GM18951 (cell line): ENCODE results near the gene MTUS2.

Experiments
- POLR2A ChIP-seq: IDR thresholded peaks from 4 replicates; pipeline ENCODE4 v1.6.1; 2011; ENCODE audit warnings: mild to moderate bottlenecking; ENCODE audit not compliant: insufficient read length, insufficient read depth; ENCODE audit errors: extremely low read depth
- in situ Hi-C: fragments of 300-500 bp; cut with MboI; formaldehyde crosslinking; loops from one replicate; pipeline ENCODE4 v1.12.0; 2022; ENCODE audit warnings: low sequenced_read_pairs, mixed read lengths, inconsistent platforms; ENCODE audit not compliant: unreplicated experiment

The MTUS2 gene

GRCh38 chr13:28826368-28826767 is 6.2 kb downstream of the MTUS2 start:
- in situ Hi-C loops = no loop called here
- no peak for TF ChIP-seq POLR2A

- in situ Hi-C loops = no loop called here
- TF ChIP-seq POLR2A = no peak
These were observed 10.4 kb downstream of the MTUS2 start for GRCh38 chr13:28830580-28830979.

GRCh38 chr13:28831117-28831516 is 11.0 kb downstream of the MTUS2 start:
- in situ Hi-C loops = no loop called here

GRCh38 chr13:28837111-28837510 is 17.0 kb downstream of the MTUS2 start:
- TF ChIP-seq POLR2A = no peak
- in situ Hi-C loops = no loop called here

More at GRCh38 chr13:28831117-28831516, 11.0 kb downstream of the MTUS2 start:
- TF ChIP-seq POLR2A = no peak

GRCh38 chr13:28843639-28844038 is 23.5 kb downstream of the MTUS2 start:
- no peak for TF ChIP-seq POLR2A
- in situ Hi-C loops = no loop called here

GRCh38 chr13:28849441-28849840 is 29.3 kb downstream of the MTUS2 start:
- TF ChIP-seq POLR2A = no peak
- in situ Hi-C loops = no loop called here

- in situ Hi-C loops = no loop called here
- TF ChIP-seq POLR2A = no peak
These were observed 30.1 kb downstream of the MTUS2 start for GRCh38 chr13:28850226-28850625.

GRCh38 chr13:28851422-28851821 is 31.3 kb downstream of the MTUS2 start:
- TF ChIP-seq POLR2A = no peak
- in situ Hi-C loops = no loop called here

GRCh38 chr13:28854657-28855056 is 34.5 kb downstream of the MTUS2 start:
- in situ Hi-C loops = no loop called here
- no peak for TF ChIP-seq POLR2A

GRCh38 chr13:28856287-28856686 is 36.1 kb downstream of the MTUS2 start:
- no peak for TF ChIP-seq POLR2A
- in situ Hi-C loops = no loop called here

GRCh38 chr13:28859069-28859468 is 38.9 kb downstream of the MTUS2 start:
- no peak for TF ChIP-seq POLR2A
- in situ Hi-C loops = no loop called here

GRCh38 chr13:28859717-28860116 is 39.6 kb downstream of the MTUS2 start:
- in situ Hi-C loops = no loop called here
- TF ChIP-seq POLR2A = no peak

- in situ Hi-C loops = no loop called here
- no peak for TF ChIP-seq POLR2A
These were observed 44.4 kb downstream of the MTUS2 start for GRCh38 chr13:28864544-28864943.

- in situ Hi-C loops = no loop called here
These were observed 45.1 kb downstream of the MTUS2 start for GRCh38 chr13:28865149-28865744.

GRCh38 chr13:28865951-28866350 is 45.8 kb downstream of the MTUS2 start:
- no peak for TF ChIP-seq POLR2A
- in situ Hi-C loops = no loop called here

More at GRCh38 chr13:28865149-28865744, 45.1 kb downstream of the MTUS2 start:
- no peak for TF ChIP-seq POLR2A

GRCh38 chr13:28866932-28867331 is 46.8 kb downstream of the MTUS2 start:
- in situ Hi-C loops = no loop called here
- no peak for TF ChIP-seq POLR2A
